ENCODE results near the gene NRL.

Gene NRL

DNA sequence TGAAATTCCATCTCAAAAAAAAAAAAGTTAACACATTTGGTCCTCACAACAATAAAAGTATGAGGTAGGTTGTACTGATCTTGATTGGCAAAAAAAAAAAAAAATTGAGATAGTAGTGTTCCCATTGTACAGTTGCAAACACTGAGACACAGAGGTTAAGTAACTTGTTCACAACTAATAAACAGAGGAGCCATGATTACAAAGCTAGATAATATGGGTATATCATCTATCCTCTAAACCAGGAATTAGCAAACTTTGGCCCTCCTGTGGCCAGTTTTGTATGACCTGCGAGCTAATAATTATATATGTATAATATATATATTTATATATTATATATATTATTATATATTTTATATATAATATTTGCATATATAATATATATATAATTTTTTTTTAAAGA is 19.0 kb upstream of the NRL start:
- no peak overlapping the region for H2AFZ ChIP-seq (ENCODE audit: low read depth)
- TF ChIP-seq, protein P1, sequence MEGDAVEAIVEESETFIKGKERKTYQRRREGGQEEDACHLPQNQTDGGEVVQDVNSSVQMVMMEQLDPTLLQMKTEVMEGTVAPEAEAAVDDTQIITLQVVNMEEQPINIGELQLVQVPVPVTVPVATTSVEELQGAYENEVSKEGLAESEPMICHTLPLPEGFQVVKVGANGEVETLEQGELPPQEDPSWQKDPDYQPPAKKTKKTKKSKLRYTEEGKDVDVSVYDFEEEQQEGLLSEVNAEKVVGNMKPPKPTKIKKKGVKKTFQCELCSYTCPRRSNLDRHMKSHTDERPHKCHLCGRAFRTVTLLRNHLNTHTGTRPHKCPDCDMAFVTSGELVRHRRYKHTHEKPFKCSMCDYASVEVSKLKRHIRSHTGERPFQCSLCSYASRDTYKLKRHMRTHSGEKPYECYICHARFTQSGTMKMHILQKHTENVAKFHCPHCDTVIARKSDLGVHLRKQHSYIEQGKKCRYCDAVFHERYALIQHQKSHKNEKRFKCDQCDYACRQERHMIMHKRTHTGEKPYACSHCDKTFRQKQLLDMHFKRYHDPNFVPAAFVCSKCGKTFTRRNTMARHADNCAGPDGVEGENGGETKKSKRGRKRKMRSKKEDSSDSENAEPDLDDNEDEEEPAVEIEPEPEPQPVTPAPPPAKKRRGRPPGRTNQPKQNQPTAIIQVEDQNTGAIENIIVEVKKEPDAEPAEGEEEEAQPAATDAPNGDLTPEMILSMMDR (conservative IDR thresholded peaks at IDR 0.05; ENCODE audit: low read depth, low read length): no peak
- no peak overlapping the region for H3K27ac ChIP-seq
- no peaks in the 10 kb centered on the region for H3K79me2 ChIP-seq (ENCODE audit: insufficient read depth, low read depth)
- H3K4me2 ChIP-seq: no peak overlapping the region
- H3K4me3 ChIP-seq (IDR thresholded peaks at IDR 0.05; ENCODE audit: insufficient read depth, low read depth, low read length): no peak overlapping the region
- H4K20me1 ChIP-seq (ENCODE audit: insufficient read depth): no peaks in the 10 kb centered on the region
- peaks cover 6% of the 10 kb centered on the region for H3K4me1 ChIP-seq (ENCODE audit: low read depth, poor library complexity, severe bottlenecking)
- H3K36me3 ChIP-seq (ENCODE audit: insufficient read depth): no peaks in the 10 kb centered on the region
- H3K9ac ChIP-seq: no peak overlapping the region
- no peaks in the 10 kb centered on the region for H3K27me3 ChIP-seq (ENCODE audit: insufficient read depth, low read depth)

DNA sequence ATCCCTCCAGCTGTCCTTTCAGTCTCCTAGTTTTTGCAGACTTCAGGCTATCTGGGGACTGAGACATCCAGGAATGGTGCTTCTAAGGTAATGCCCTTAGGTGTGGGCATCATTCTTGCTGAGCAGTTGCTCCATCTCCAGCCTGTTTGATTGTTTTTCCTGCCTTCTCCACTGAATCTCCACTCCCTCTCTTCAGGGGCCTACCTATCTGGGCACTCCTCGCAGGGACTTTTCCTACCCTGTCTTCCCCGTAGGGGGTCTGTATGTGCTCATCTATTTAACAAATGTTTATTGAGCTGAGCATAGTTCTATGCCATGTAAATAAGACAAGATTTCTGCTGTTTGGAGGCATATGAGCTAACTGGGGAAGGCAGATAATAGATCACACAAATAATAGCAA is 18.2 kb upstream of the NRL start:
- Histone ChIP-seq H3K36me3 (ENCODE audit: insufficient read depth) (no peaks in the 10 kb centered on the region), H3K4me3 (IDR thresholded peaks at IDR 0.05; ENCODE audit: insufficient read depth, low read depth, low read length) (no peak overlapping the region), H3K4me2 (no peak overlapping the region), H3K4me1 (ENCODE audit: low read depth, poor library complexity, severe bottlenecking) (peaks cover 6% of the 10 kb centered on the region), H3K9ac (no peak overlapping the region), H3K27me3 (ENCODE audit: insufficient read depth, low read depth) (no peaks in the 10 kb centered on the region), H4K20me1 (ENCODE audit: insufficient read depth) (no peaks in the 10 kb centered on the region), H2AFZ (ENCODE audit: low read depth) (no peak overlapping the region), H3K27ac (no peak overlapping the region), H3K79me2 (ENCODE audit: insufficient read depth, low read depth) (no peaks in the 10 kb centered on the region)
- TF ChIP-seq, protein P1 (conservative IDR thresholded peaks at IDR 0.05; ENCODE audit: low read depth, low read length): no peak

DNA sequence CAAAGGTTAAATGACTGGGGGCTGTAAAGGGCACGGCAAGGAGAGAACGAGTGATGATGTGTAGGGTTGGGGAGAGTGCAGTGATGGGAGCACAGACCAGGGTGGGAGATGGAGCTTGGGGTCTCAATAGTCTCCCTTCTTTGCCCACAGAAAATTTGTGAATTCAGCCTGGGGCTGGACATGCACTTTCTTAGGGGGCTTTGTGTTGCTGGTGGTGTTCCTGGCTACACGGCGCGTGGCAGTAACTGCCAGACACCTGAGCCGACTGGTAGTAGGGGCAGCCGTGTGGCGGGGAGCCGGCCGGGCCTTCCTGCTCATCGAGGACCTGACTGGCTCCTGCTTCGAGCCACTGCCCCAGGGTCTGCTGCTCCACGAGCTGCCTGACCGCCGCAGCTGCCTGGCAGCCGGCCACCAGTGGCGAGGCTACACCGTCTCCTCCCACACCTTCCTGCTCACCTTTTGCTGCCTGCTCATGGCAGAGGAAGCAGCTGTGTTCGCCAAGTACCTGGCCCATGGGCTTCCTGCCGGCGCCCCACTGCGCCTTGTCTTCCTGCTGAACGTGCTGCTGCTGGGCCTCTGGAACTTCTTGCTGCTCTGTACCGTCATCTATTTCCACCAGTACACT is 17.4 kb upstream of the NRL start:
- H3K9ac ChIP-seq: no peak overlapping the region
- no peak overlapping the region for H3K27ac ChIP-seq
- H3K4me2 ChIP-seq: no peak overlapping the region

DNA sequence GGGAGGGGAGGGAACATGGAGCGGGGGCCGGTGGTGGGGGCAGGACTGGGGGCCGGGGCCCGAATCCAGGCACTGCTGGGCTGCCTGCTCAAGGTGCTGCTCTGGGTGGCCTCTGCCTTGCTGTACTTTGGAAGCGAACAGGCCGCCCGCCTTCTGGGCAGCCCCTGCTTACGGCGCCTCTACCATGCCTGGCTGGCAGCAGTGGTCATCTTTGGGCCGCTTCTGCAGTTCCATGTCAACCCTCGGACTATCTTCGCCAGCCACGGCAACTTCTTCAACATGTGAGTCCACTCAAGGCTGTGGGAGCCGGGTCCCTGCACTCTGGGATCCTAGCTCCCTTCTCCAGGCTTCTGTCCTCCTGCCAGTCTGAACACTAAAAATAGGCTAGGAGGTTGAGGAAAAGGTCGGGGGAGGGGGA is 16.8 kb upstream of the NRL start:
- TF ChIP-seq, protein P1 (conservative IDR thresholded peaks at IDR 0.05; ENCODE audit: low read depth, low read length): no peak
- no peaks in the 10 kb centered on the region for H3K27me3 ChIP-seq (ENCODE audit: insufficient read depth, low read depth)
- no peaks in the 10 kb centered on the region for H4K20me1 ChIP-seq (ENCODE audit: insufficient read depth)
- H3K36me3 ChIP-seq (ENCODE audit: insufficient read depth): no peaks in the 10 kb centered on the region
- no peak overlapping the region for H3K4me2 ChIP-seq
- no peaks in the 10 kb centered on the region for H3K4me1 ChIP-seq (ENCODE audit: low read depth, poor library complexity, severe bottlenecking)
- H2AFZ ChIP-seq (ENCODE audit: low read depth): no peak overlapping the region
- no peak overlapping the region for H3K27ac ChIP-seq
- H3K4me3 ChIP-seq (IDR thresholded peaks at IDR 0.05; ENCODE audit: insufficient read depth, low read depth, low read length): no peak overlapping the region
- no peak overlapping the region for H3K9ac ChIP-seq
- no peaks in the 10 kb centered on the region for H3K79me2 ChIP-seq (ENCODE audit: insufficient read depth, low read depth)

More for the DNA sequence above, 17.4 kb upstream of the NRL start:
- TF ChIP-seq, protein P1 (conservative IDR thresholded peaks at IDR 0.05; ENCODE audit: low read depth, low read length): no peak
- H3K36me3 ChIP-seq (ENCODE audit: insufficient read depth): no peaks in the 10 kb centered on the region
- no peaks in the 10 kb centered on the region for H3K79me2 ChIP-seq (ENCODE audit: insufficient read depth, low read depth)
- no peaks in the 10 kb centered on the region for H4K20me1 ChIP-seq (ENCODE audit: insufficient read depth)
- H3K4me3 ChIP-seq (IDR thresholded peaks at IDR 0.05; ENCODE audit: insufficient read depth, low read depth, low read length): no peak overlapping the region
- H3K4me1 ChIP-seq (ENCODE audit: low read depth, poor library complexity, severe bottlenecking): peaks cover 4% of the 10 kb centered on the region
- H2AFZ ChIP-seq (ENCODE audit: low read depth): no peak overlapping the region
- H3K27me3 ChIP-seq (ENCODE audit: insufficient read depth, low read depth): no peaks in the 10 kb centered on the region

Measured in KMS-11 (cell line).